Stimulated activated CD4-positive, alpha-beta T cell treated with anti-CD3 and anti-CD28 coated beads, TNF-alpha, amount 100 ng/mL, for 48 hours (primary cell): ENCODE data around the gene MBNL1.

Source experiments
- DNase-seq, 3 donors: peaks; one replicate each; pipeline ENCODE4 v3.0.0-alpha.2; 2020; ENCODE audit warnings: low read depth in 3 of 3

Gene MBNL1, protein sequence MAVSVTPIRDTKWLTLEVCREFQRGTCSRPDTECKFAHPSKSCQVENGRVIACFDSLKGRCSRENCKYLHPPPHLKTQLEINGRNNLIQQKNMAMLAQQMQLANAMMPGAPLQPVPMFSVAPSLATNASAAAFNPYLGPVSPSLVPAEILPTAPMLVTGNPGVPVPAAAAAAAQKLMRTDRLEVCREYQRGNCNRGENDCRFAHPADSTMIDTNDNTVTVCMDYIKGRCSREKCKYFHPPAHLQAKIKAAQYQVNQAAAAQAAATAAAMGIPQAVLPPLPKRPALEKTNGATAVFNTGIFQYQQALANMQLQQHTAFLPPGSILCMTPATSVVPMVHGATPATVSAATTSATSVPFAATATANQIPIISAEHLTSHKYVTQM

GRCh38 chr3:152268555-152269055 is at the start of gene MBNL1:
TSS of gene MBNL1 (plus strand) at chr3:152268929. CDS start at chr3:152300194, 31,265 bp downstream.
- peak; percentile 68 to 84 (median 68) for DNase-seq

DNA sequence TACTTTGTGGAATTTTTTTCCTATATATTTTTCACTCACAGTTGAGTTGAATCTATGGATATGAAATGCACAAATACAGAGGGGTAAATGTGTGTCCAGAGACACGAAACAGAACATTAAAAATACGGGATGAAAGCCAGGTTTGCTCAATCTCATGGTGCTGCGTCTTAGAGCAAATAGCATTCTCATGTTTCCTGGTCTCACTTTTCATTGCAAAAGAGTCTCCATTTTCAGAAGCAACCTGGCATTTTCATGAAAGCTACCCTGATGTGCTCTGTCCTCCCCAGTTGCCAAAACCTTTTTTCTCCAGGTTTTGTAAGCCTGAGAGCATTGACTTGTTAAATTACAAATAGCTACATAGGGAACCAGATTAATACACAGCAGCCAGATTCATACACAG is 49.5 kb upstream of the MBNL1 start:
- no peak for DNase-seq

- no peak for DNase-seq
These were observed 48.9 kb upstream of the MBNL1 start for GRCh38 chr3:152219769-152220255.

- no peak for DNase-seq
These were observed 46.4 kb upstream of the MBNL1 start for GRCh38 chr3:152222327-152222726.

DNA sequence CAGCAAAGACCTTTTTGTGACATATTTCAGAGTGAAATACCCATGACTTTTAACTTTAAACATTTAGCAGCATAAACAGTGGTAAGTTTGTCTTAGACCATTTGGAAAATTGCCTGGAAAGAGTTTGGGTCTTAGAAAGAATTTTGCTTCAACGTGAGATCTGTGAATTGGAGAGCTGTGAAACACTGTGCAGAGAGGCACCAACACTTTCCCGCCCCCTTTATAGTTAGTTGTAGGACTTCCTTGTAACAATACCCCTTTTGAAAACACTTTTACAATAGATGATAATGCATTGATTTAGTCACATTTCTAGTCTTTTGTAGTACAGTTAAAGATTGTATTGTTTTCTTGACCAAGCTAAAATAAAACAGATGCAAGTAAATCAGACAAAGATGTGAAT is 43.5 kb upstream of the MBNL1 start:
- no peak for DNase-seq

- DNase-seq, result no peak
These were observed 42.6 kb upstream of the MBNL1 start for GRCh38 chr3:152226176-152226575.

GRCh38 chr3:152227027-152227426 is 41.7 kb upstream of the MBNL1 start:
- DNase-seq, result no peak

DNA sequence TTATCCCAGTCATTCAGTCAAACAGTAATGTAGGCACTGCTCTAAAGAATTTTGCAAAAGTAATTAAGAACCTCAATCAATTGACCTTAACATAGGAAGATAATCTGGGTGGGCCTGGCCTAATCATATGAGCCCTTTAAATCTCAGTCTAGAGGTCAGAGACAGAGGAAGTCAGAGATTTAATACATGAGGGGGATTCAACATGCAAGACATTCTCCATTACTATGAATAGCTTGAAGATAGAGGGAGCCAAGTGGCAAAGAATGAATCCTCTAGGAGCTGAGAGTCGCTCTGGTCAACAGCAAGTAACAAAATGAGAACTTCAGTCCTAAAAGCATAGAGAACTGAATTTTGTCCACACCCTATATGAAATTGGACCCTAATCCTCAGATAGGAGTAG is 39.0 kb upstream of the MBNL1 start:
- no peak for DNase-seq

GRCh38 chr3:152230370-152230769 is 38.4 kb upstream of the MBNL1 start:
- DNase-seq, result no peak

GRCh38 chr3:152232001-152232400 is 36.7 kb upstream of the MBNL1 start:
- no peak for DNase-seq

DNA sequence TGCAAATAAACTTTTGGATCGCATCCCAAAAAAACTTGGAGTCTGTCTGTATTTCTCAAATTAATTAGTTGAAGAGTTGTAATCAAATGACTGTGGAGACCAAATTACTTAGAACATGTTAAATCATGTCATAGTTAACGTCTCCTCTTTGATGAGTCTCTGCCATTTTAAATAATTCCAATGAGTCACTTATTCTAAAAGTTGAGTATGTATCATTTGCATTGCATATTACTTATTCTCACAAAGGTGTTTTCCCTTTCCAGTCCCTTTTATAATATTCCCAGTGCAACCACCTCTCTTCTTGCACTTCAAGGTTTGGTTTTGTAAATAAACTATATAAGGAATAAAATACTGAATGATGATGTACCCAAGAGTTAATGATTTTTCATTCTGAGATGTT is 36.0 kb upstream of the MBNL1 start:
- no peak for DNase-seq

- DNase-seq, result no peak
These were observed 33.9 kb upstream of the MBNL1 start for GRCh38 chr3:152234657-152235375.

DNA sequence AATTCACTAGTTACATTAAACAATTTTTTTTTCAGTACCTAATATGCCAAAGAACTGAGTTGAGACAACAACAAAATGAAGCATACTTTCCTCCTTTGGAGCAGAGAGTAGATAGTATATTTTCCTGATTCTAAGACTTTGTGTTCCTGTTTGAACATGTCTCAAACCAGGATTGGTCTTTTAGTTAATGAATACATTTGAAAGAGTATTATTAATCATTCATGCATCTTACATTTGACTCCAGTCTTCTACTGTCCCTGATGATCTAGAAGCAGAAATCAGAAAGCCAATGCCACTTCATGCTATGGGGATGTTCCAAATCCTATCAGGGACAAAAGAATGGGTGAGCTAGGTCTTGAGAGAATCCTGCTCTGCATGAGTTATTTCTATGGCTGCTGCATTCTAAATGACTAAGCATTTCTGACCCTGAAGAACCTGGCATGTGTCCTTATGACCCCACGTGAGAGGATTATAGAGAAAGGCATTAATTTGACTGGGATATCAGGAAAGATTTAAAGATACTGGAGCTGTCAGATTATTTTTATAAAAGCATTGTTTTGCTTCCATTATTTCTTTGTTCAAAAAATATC is 32.9 kb upstream of the MBNL1 start:
- DNase-seq, result no peak

GRCh38 chr3:152236716-152237115 is 32.0 kb upstream of the MBNL1 start:
- no peak for DNase-seq

GRCh38 chr3:152241142-152242017 is 27.3 kb upstream of the MBNL1 start:
- DNase-seq, result no peak

DNA sequence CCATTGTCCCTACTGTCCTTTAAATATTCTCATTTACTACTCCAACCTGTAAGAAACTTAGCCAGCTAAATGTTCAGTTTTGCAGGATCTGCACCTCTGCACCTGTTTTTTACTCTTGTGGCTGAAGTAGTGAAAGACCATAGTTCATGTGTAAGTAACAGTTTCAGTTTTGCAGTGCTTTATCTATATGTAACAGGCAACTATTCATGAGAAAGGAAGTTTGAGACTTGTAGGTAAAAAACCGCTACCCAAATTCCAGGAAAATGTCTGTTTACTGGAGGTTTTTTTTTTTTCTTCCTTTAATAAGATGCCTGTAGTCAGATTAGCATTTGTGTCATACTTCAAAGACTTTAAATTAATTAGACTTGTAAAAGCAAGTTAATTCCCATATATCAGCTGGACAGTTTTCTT is 25.4 kb upstream of the MBNL1 start:
- no peak for DNase-seq

DNA sequence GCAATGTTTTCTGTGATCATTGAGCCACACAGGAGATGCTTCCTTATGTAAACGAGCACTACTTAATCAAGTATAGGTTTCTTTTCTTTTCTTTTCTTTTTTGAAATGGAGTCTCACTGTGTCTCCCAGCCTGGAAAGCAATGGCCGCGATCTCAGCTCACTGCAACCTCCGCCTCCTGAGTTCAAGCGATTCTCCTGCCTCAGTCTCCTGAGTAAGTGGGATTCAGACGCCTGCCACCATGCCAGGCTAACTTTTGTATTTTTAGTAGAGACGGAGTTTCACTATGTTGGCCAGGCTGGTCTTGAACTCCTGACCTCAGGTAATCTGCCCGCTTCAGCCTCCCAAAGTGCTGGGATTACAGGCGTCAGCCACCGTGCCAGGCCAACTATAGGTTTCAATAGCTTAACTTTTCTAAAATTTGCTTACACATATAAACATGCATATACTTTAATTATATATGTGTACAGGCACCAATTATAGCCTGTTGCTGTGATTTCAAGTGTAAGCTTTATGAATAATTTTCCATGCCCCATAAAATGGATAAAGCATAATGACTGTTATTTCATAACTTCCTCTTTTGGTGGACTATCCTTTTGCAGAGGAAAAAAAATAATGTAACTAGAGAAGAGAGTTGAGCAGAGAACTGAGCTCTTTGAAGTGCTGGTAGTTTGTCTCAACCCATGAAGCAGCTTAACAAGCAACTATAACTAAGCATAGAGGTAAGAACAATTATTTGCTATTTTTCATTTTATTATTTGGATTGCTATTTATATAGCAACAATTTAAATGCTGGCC is 24.8 kb upstream of the MBNL1 start:
- no peak for DNase-seq

GRCh38 chr3:152244517-152244888 is 24.2 kb upstream of the MBNL1 start:
- DNase-seq, result no peak

DNA sequence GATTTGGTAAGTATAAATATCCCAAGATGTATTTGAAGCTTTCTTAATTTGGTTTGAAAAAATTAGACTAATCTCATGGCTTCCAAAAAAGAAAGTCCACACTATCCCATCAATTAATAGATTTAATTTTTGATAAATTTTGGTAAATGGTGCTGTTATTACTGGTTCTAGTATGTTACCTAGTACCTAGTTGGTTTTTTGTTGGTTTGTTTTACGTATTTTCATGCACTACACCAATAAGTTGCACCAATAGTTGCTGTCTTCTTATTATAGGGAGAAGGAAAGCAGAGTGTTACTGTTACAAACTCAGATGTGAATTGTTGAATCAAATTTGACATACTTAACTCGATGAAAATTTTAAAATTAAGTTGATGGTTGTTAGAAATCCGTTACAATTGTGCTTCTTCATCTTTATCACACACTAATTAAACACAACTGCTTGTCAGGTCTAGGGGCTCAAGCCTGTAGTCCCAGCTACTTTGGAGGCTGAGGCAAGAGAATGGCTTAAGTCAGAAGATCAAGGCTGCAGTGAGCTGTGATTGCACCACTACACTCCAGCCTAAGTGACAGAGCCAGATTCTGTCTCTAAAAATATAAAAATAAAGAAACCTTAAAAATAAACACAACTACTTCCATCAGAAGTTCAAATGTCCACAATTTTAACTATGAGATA is 23.1 kb upstream of the MBNL1 start:
- no peak for DNase-seq

- DNase-seq, result no peak
These were observed 16.8 kb upstream of the MBNL1 start for GRCh38 chr3:152251916-152252315.
